ENCODE results near the gene FCN1.
"Not testable (repeated sequence)": the region's sequence is repeated elsewhere in the genome, so short reads cannot be mapped to it uniquely, and the experiment has no call there.

FCN1 gene

DNA sequence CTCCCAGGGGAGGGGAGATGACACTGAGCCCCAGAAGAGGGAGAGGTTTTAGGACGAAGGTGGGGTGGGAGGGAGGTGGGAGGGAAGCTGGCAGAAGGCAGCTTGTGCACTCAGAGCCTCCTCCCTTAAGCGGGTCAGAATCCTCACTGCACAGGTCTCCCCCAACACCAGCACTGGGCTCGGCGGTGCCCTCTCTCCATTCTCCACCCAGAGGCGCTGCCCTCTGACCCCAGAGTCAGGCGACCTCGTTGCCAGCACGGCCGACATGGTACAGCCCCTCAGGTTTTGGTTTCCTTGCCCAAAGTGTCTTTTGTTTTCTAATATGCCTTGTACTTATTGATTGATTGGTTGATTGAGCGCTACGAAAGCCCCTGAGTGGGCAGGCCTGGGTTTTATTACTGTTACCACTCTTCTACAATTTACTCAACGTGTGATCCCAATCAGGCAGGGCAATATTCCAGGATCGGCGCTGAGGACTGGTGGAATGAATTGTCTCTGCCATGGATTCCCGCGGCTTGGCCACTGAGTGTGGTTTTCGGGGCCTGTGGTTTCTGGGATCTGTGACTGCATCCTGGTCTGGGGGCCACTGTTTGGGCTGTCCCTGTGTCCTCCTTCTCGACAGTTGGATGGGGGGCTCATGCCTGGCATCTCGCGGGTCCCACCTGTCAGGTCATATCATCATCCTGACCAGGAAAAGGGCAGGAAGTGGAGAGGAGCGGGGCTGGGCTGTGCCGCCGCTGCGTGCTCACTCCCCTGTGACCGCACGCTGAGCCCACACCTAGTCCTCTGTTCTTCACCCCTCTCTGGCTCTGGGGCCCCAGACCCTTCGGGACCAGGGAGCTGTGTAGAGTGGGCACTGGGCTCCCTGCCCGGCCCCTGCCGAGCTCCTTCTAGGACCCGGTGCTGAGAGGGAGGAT lies 46.7 kb downstream of the FCN1 start:
- DNase-seq: no peak

DNA sequence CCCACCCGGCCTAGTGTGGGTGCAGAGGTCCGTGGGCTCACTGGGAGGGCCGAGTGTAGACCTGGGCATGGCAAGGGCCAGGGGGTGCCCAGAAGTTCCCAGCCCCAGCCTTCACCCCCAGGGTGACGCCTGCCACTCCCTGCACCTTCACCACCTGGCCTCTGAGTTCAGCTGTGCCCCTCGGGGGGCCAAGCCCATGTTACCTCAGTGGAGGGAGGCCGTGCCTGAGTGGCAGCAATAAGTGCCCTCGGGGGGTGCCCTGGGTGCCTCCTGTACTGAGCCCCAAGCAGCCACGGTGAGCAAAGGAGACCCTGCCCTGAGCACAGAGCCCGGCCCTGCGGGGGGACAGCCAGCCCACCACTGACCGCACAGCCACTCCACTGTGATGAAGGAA lies 47.4 kb downstream of the FCN1 start:
- no peak for DNase-seq

DNA sequence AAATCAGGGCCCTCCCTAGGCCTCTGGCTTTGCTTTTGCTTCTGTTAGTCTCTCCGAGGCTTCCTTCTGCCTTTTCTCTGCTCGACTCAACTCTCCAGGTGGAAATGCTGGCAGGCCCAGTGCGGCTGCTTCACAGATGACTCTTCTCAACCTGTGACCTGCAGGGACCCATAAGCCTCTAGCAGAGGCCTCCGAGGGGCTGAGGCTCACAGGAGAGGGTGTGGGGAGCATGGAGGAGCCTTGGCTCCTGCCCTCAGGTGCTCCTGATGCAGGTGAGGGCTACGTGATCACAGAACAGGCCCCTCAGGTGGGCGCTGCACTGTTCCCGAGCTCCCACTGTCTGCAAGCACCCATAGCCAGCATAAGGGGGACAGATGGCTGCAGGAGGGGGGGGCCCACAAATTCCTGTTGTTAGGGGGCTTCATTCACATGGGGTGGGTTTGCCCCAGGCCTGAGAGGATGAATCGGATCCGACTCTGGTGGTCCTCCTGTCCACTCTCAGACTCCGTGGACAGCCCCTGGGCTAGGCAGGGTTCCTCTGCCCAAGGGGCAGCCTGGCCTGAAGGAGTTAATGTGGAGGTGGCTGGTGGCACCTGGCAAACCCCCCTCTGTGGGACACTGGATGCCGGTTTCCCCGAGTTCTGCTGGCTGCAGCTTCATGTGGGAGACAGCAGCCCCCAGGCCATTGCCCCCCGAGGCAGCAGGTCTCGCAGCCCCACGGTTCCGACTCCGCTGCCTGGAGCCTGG lies 48.0 kb downstream of the FCN1 start:
- DNase-seq: no peak

DNA sequence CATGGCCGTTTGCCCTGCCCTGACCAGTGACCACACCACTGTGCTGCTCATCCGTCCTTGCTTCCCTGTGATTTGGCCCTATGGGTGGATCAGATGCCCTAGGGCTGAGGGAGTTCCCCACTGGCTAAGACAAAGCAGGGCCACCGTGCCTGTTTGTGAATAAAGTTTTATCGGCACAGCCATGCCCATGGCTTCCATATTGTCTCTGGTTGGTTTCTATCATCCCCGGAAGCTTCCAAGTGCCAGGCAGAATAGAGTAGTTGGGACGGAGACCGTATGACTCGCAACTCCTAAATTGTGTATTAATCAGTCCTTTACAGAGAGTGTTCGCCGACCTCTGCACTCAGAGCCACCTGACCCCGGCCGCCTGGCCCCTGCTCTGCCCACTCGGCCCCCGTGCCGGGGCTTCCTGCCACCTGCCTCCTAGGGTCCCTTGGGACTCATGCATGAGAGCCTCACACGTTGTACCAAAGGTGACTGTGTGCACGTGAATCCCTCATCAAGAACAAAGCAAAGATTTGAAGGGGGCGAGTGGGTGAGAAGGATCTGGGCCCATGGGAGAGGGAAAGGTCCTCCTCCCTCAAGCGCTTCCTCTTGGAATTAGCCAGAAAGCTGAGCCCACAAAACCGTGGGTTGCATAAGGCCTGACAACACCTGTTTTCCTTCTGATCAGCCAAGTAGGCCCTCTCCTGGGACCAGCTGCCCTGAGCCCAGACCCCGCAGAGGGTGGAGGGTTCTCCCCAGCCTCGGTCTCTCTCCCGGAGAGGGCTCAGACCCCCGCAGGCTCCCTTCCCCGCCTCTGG lies 48.8 kb downstream of the FCN1 start:
- DNase-seq: no peak

DNA sequence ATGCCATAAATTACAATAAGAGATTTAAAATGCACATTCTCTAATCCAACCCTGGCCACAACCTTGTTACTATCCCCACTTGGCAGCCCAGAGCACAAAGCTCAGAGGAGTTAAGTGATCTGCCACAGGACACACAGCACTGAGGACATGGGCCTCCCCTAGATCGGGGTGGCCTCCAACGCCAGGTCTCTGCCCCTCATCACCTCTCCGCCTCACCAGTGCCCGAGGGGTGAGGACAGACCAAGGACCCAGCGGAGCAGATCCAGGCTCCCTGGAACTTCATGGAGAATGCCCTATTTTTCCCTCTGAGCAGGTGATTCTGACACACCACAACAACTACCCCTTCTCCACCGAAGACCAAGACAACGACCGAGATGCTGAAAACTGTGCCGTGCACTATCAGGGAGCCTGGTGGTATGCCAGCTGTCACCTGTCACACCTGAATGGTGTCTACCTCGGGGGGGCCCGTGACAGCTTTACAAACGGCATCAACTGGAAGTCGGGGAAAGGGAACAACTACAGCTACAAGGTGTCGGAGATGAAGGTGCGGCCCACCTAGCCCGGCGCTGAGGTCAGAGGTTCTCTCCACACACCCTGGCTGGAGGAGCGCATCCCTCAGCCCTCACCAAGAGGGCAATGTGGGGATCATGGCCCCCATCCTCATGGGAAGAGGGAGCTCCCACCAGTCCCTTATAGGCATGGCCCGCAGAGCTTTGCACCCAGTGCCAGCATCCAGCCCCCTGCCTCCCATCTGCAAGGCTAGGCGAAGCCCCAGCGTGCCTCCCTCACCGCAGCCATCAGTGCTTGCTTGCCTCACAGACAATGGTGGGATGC lies 49.6 kb downstream of the FCN1 start:
- DNase-seq: no peak

DNA sequence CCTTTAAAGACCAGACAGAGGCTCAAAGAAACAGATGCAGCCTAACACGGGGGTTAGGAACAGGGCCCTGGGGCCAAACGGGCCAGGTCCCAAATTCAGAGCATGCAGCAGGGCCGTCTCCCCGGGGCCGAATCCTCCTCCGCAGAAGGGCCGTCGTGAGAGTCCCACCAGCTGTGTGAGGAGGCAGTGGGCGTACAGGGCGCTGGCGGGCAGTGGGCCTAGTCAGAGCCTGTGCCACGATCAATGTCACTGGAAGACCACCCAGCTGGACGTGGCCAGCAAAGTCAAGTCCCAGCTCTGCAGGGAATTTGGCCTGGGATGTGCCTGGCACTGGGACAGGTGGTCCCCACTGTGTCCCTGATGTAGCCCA lies 52.9 kb downstream of the FCN1 start:
- no peak for DNase-seq

DNA sequence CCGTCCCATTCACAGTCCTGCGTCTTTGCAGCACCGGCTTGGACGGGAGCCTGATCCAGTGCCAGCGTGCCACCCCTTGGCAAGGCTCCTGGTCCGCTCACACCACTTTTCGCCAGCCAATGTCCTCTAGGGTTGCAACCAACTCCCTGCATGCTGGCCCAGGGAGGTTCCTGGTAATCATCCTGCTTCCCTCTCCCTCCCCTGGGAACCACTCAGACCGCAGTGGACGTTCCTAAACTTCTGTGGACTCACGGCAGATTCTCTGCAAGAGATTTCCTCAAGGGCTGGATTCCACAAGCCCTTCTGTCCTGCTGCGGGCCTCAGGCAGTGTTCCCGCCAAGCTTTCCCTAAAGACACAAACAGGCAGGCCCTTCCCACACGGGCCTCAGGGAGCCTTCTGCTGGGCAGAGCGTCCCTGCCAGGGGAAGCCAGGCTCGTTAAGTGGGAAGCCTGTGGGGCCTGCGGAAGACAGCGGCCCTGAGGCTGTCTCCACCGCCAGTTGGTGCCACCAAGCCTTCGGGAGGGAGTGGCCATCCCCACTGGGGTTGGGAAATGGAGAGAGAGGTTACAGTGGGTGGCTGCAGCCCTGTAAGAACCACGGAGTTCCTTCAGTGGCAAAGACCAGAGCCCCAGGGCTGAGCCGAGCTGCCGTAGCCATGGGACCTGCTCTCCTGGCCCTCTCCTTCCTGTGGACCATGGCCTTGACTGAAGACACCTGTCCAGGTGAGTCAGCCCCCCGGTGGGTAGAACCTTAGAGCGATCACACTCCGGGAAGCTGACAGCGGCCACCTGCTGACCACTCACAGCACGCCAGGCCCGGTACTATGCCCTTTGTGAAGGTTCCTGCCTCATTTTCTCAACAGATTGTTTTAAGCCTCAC lies 53.5 kb downstream of the FCN1 start:
- no peak for DNase-seq

DNA sequence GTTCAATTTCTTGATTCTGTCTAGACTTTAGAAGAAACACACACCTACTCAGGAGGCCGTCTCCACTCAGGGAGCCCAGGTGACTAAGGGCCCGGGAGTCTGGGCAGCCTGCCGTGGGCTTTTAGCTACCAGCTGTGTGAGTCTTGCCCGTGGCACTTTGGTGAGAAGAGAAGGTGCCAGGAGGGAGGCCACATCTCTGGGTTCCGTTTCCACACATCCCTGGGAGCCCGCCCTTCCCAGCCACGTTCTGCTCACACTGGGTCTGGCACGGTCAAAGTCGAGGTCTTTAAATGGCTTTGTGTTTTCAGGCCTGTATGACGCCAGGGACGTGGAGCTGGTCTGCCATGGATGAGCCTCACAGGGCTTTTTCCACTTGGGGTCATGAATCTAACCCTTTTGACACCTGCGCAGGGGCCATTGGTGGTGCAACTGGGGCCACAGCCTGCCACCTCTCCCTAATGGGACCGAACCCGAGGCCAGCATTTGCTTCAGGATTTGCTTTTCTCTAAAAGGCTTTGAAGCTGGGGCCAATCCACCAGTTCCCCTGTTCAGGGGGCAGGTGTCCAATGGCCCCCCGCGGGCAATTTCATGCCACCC lies 54.3 kb downstream of the FCN1 start:
- no peak for DNase-seq

DNA sequence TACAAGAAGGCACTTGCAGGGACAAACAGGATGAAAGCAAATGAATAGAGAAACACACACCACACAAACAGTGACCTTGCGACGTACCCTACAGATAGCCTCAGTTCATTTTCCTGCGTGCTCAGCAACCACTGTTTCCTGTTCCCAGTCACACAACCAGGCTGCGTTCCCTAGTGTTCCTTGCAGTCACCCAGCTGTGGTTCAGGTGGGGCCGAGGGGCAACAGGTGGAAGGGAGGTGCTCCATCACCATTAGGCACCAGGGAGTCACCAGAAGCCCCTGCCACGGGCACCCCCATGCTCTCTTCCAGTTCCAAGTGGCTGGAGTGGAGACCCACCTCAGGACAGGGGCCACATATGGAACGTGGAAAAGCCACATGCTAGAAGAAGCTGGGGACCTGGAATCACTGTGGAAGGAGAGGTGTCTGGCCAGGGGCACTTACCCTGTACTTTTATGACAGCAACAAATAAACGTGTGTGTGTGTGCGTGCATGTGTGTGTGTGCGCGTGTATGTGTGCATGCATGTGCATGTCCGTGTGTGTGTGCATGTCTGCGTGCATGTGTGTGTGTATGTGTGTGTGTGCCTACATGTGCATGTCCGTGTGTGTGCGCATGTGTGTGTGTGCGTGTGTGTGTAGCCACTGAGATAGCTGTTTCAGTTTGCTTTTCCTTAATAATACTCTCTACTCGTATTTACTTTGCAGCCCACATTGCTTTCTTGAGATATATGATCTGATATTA lies 55.9 kb downstream of the FCN1 start:
- DNase-seq: no peak

DNA sequence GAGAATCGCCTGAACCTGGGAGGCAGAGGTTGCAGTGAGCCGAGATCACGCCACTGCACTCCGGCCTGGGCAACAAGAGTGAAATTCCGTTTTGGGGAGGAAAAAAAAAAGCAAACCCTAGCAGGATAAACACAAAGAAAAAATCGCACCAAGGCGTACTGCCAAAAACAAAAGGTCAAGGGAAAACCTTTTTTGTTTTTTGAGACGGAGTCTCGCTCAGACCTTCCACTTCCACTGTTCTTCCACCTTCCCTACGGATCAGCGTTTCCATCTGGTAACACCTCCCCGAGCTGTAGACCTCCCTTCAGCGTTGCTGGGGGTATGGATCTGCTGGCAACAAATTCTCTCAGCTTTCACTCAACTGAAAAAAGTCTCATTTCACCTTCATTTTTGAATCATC lies 57.2 kb downstream of the FCN1 start:
- DNase-seq: no peak

DNA sequence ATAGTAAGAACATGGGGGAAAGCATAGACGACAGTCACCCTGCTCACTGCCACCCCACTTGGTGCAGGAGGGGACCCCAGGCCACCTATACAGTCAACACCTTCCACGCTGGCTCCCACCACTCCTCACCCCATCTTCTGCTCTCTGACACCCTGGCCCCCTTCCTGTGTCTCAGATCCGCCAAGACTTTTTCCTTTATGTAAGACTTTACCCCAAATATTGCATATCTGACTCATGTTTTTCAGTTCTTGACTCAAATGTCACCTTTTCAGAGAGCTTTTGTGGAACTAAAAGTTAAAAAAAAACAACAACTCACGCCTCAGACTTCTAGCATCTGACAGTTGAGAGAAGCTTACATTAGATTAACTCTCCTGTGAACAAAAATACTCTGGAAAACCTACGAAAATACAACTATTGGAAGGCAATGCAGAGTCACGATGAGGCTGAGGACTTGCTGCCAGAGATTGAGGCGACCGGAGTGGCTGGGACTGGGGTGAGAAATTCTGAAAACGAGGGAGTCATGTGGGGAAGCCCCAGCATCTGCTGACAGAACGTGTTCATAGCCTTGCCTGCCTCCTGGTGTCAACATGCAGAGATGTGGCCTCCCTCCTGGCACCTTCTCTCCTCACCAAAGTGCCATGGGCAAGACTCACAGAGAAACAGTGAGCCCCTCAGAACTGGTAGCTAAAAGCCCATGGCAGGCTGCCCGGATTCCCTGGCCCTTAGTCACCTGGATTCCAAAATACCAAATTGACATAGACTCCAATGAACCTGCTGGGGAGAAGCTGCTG lies 59.5 kb downstream of the FCN1 start:
- no peak for DNase-seq

DNA sequence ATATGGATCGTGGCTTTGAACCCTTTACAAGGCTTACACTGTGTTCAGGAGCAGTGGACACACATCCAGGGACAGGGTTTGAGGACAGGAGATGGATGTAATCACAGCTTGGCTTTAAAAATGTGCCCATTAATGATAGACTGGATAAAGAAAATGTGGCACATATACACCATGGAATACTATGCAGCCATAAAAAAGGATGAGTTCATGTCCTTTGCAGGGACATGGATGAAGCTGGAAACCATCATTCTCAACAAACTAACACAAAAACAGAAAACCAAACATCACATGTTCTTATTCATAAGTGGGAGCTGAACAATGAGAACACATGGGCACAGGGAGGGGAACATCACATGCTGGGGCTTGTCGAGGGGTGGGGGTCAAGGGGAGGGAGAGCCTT lies 60.3 kb downstream of the FCN1 start:
- not testable (repeated sequence) for DNase-seq

DNA sequence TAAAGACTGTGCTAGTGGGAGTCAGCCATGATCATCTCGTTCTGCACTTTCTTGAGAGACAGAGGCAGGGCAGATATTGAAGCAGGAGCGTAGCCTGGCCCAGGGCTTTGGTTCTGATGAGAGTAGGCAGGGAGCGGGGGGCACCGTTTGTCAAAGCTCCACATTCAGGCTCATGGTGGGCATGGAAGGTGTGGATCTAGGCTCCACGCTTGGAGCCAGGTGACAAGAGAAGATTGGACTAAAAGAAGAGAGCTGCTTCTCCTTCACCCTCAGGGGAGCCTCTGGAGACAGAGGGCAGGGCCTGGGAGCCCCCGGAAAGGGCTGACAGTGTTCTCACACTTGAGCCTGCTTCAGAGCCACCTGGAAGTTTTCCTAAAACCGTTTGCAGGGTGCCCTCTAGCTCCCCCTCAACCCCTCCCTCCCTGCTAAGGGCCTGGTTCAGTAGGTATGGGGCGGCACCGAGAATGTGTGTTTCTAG lies 61.8 kb downstream of the FCN1 start:
- DNase-seq: no peak

Data from NCI-H1092 treated with DMSO at 0.1 percent for 48 hours (cell line).